HG03460 (cell line): ENCODE data around the gene GRM1.

Experiments
- ATAC-seq: cut with Tn5 transposase; IDR thresholded peaks from one replicate; pipeline ENCODE4 v1.9.1; 2021; ENCODE audit not compliant: unreplicated experiment

The GRM1 gene

DNA sequence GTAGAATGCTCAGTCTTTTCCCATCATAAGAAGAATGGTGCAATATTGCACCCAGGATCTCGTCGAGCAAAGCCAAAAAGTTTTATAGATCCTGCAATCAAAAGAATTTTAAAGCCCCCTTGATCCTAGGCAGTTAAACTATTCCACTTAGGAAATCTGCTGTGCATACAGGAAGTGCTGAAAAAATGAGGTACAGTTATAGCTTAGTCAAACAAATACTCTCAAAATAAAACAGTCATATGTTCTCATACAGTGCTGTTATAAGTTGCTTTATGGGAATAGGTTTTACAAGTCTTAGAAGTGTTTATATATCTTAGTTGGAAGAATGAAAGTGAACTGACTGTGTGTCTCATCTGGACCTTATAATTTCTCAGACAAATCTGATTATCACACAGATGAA is 282.2 kb downstream of the GRM1 start:
- ATAC-seq: no peak

DNA sequence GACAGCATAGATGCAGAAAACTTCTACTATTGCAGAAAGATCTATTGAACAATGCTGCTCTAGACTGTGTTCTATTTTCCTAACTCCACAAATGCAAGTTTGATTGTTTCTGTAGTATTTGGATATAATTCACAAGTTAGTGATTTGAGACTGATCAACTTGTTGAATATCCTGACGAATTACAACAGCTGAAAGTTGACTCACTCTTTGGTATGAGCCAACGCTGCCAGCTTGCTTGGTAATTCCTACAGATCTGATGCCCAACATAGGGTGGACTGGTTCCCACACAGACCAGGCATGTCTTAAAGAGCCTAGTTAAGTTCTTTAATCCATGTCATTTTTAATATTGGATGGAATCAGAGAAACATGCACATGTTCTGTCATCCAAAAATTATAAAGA is 283.7 kb downstream of the GRM1 start:
- no peak for ATAC-seq

DNA sequence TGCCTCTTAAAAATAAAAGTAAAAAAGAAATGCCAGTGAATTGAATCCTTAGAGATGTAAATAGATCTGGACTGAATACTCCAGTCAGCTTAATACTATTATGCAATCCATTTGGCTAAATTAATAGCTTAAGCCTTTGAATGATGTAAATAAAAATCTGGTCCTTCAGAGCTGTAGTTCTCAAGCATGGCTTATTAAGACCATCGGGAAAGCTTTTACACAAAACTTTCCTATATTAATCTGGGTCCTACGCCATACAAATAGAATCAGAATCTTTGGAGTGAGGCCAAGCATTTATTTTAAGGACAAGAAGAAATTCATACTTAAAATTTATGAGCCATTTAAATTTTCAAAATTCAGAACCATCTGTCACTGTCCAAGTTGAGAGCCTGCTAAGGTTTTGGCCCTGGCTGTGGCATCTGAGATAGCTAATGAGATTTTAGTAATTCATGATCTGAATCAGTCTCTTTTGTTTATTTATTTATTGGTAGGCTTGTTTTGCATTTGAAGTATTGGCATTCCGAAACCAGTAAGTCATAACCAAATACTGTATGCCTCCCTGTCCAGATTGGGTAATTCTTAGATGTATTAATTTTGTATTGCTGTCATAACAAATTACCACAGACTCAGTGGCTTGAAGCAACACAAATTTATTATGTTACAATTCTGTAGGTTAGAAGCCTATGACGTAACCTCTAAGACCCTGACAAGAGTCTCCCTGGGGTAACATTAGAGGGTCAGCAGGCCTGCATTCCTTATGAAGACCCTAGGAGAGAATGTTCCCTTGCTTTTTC is 286.7 kb downstream of the GRM1 start:
- no peak for ATAC-seq

DNA sequence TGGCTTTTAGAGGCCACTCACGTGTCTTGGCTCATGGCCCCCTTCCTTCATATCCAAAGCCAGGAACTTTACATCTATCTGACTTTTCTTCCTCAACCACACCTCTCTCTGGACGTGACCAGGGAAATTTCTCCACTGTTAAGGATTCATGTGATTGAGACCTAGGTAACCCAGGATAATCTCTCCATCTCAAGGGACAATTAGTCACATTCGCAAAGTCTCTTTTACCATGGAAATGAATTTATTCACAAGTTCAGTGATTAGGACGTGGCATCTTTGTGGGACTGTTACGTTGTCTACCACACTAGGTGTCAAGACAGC is 287.3 kb downstream of the GRM1 start:
- no peak for ATAC-seq

DNA sequence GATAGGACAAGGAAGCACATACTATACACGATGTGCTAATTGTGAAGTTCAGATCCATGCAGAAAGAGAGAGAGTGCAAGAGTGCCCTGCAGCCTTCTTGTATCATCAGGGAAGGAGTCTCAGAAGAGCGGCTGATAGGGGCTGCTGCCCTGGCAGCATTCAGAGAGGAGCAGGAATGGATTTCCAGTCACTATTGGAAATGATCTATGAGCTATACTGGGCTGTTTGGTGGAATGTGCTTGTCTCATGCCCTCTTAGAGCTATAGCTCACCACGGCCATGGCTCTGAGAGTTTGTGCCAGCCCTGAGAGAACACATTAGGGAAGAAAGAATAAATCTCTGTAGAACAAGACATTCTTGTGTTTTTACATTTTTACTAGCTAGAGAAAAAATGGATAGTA is 302.2 kb downstream of the GRM1 start:
- no peak for ATAC-seq

DNA sequence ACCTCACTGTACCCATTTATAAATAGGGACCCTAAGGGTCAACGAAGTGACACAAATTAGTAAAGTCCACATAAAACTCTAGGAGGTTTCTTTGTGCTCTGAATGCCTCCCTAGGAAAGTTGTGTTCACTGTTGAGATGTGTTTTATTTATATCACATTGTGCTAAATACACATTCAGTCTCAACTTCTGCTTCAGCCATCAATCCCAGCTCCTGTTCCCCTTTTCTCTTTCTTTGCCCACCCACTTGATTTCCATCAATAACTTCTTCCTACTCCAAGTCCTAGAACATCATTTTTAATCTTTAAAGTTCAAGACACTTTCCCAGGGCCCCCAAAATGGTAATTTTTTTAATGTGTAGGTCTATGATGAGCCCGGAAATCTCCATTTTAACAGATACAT is 306.5 kb downstream of the GRM1 start:
- no peak for ATAC-seq

DNA sequence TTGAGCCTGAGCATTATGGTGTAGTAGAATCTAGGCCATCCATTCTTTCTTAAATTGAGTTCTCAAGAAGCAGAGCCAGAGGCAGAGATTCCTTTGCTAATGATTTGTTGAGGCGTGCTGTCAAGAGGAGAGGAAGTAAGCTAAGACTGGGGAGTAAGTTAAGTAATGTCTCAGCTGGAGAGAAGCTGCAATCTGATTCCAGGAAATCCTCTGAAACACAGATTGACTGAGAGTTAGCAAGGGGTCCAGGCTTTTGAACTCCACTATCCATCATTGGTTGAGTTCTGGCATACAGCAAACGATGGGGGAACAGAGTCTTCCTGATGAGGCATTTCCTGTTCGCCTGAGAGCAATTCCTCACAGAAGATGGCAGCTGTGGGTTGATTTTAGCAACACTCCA is 307.3 kb downstream of the GRM1 start:
- ATAC-seq: no peak

DNA sequence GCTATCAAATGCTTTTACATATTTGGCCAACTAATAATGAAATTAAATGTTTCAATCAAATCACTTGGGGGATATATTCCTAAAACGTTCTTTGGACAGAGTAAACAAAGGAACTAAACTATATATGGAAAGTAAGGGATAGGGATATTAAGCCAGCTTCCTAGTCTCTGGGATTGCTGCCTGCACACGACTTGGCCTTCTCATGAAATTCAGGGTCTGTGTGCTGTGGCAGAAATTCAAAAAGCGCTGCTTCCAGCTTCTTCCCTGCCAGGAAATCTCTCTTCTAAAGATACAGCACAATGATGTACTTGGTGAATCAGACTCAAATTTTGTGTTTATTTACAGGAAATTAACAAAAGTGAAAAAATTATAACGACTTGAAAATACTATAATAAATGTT is 308.5 kb downstream of the GRM1 start:
- no peak for ATAC-seq

DNA sequence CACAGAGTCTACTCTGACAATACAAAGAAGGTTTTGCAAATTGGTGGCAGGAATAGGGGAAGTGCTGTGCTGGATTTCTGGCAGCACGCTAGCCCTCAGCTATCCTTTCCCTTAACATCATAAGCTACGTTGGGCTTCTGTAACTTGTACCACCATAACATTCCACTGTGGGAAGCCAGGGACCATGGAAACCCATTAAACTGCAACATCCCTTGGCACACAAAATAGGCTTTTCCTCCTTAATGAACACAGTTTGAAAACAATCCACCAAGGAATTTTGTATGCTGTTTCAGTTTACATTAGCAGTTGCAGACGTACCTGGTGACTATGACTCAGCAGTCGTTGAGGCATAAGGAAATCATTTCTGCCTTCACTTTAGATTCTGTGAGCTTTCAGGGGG is 310.9 kb downstream of the GRM1 start:
- ATAC-seq: no peak

DNA sequence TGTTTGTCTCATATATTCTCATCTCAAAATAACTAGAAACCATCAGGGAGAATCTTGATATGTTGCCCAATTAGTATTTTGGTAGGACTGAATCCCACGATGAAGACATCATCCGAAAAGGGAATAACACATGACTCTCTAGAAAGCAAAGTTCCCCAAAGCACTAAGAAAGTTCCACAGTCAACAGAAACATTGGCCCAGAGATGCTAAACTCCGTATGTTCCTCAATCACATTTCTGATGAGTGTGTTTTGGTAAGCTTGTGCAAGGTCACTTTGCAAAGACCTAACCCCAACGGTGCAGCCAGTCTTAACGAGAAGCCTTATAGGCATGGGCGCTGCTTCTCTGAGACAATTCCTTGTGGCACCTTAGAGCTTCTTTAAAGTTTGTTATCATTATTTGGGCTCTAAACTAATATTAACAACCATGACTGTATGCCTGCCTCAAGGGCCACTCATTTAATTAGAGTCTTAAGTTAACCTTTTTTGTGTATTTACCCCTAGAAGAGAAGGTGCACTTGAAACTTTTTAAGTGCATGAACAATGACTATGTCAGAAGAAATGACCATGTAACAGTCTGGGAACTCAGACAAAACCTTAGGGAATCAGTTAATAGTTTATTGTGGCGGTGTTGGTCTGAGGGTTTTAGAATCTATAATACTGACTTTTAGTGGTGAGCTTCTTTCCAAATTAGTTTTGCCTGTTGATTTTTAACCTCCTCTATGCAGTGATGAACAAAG is 312.8 kb downstream of the GRM1 start:
- ATAC-seq: no peak

DNA sequence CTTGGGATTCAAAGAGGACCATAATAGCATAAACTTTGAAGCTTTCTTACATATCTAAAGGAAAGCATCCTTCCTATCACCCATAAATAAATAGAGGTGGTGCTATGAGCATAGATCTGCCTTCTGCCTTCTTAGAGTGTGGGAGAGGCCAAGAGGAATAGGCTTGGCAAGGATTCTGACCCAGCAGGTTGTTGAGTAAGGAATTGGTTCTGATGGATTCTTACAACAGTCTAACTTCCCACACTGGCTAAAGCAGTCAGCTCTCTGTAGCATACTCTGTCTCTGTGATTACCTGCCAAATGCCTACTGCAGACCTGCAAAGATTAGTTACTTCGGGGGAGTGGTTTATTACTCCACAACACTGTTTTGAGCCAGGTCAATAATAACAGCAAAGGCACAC is 316.7 kb downstream of the GRM1 start:
- ATAC-seq: no peak

DNA sequence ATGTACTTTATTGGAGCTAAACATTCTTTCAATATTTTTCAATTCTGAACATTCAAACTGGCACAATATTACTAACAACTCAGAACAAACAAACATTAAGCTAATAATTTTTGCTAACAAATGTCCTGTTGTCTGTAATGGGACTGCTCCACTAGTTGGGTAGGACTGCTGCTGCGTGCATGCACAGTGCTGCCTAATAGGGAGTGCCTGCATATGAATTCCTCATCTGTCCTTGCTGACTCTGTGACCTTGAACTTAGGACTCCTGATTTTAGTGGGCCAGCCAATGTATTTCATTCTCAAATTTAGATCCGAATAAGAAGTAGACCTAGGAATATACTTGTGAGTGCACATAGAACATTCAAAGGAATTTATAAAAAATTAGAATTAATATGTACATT is 318.2 kb downstream of the GRM1 start:
- no peak for ATAC-seq

DNA sequence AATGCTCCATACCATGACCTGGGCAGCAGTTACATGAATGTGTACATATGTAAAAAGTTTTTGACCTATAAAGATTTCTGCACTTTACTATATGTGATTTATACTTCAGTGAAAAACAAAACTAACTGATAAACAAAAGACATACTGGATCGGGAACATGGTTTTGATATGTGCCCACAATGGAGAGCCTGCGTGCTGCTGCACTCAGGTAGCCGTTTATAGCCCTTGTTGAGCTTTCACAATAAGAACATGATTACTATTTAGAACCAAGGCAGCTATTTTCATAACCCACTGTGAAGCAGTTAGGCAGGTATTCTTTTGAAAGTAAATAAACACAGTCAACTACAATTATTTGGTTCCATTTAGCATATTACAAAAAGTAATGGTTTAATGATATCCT is 318.8 kb downstream of the GRM1 start:
- ATAC-seq: no peak

DNA sequence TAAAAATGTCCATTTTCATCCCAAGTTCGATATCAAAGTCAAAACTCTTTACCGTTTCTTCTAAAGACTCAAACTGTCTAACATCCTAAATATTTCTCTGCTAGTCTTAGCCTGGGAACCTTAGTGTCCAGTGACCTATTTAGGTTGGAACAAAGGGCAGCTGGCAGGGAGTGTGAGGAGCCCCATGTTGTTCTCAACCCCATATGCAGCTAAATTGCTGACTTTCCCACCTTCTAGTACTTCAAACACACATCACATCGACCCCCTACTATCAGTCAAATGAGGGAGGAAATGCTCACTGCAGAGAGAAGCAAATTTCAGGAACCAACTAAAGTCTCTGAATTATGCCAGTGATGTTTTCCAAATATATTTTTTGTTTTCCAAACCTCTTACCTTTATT is 322.2 kb downstream of the GRM1 start:
- ATAC-seq: no peak

DNA sequence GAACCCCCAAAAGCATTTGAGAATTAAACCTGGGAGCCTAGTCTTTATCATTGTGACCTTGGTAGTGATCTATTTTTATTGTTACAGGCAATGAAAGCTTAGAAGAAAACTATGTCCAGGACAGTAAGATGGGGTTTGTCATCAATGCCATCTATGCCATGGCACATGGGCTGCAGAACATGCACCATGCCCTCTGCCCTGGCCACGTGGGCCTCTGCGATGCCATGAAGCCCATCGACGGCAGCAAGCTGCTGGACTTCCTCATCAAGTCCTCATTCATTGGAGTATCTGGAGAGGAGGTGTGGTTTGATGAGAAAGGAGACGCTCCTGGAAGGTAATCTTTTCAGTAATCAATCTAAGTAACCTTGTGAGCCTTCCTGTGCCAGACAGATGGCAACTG is 323.3 kb downstream of the GRM1 start:
- ATAC-seq: no peak

DNA sequence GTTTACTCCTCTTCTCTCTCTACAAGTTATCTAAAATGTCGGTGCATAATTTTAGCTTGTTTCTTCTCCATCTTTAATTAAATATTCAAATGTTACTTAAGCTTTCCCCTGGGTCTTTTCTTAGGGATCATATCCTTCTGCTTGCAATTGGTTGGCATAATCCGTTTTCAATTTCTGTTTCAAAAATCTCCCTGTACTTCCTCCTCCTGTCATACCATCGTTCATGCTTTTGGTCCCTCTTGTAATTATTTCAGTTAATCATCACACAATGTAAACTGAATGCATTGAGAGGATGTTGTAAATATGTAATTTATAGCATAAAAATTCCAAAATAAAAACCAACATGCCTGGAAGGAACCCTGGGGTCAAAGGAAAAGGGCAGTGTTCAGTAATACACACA is 325.6 kb downstream of the GRM1 start:
- ATAC-seq: no peak

DNA sequence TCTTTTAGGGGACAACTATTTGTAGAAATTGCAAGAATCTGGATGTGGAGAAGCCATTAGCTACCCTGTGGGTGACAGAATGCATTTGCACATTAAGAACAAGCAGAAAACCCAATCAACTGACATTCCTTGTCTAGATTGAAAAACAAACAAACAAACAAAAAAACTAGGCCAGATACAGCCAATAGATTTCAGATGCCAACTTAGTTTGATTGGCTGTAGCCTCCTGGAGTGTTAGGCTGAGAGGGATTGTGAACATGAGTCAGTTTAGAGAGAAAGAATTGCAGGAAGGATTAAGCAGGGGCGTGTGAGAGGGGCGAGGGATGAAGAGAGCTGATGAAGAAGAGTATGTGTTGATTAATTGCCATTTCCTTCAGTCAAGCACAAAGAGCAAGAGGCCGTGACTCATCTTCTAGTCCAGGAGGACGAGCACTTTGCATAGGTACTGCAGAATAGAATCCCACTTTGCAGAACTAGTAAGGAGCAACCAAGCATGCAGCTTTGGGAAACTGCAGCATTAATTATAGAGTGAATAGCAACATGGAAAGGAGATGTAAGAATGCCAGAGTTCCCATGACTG is 326.7 kb downstream of the GRM1 start:
- no peak for ATAC-seq

DNA sequence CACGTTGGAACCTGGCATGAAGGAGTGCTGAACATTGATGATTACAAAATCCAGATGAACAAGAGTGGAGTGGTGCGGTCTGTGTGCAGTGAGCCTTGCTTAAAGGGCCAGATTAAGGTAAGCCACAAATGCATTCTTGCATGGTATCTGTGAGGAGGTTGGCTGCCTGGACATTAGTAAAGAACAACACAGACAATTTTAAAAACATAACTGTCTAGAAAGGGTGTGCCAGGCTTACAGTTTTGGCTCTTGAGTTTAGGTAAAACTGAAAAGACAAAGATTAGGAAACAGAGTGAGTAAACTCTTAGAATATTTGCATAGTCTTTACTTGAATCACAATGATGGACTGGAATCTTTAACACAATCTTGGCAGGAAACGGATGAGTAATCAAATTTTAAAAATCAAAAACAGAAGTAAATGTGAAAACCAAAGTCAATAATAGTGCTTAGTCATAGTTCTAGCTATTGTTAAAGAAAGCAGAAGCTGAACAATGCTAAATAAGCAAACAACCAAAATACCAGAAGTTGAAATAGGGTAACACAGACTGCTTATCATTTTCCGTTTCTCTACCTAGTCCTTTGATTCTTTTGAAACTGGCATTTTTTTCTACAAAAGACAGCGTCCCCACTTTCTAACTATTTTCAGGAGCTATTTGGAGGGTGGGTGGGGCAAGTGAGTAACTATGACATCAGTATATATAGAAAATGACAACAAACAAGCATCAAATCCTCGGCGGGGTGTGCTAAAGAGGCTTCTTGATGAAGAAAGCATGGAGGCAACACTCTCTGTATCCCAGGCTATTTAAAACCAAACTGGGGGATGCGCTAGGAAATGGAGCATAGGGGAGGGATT is 328.9 kb downstream of the GRM1 start:
- ATAC-seq: peak; percentile 52

DNA sequence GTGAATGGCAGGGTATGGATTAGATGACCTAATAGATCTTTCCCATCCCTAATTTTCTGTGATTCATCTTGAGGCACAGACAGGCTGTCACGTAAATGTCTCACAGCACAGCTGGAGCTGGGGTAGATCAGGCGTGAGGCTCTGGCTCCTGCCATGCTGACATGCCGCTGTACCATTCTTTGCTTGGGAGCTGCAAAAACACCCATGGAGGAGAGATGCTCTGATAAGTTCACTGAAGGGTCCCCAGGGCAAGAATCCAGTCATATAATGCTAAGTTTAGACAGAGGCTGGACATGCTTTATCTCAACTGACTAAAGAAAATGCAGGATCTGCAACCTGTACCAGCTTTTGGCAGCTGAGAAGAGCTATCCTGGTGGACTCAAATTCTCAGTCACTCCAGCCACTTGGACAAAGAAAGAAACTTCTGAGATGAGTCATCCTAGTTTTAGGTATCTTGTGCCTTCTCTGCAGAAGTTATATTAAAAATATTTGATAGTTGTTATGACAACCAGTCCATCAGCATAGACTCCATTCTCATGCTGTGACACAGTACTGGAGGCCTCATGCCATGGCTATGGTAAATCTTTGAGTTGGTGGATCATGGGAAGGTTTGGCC is 329.7 kb downstream of the GRM1 start:
- ATAC-seq: no peak

DNA sequence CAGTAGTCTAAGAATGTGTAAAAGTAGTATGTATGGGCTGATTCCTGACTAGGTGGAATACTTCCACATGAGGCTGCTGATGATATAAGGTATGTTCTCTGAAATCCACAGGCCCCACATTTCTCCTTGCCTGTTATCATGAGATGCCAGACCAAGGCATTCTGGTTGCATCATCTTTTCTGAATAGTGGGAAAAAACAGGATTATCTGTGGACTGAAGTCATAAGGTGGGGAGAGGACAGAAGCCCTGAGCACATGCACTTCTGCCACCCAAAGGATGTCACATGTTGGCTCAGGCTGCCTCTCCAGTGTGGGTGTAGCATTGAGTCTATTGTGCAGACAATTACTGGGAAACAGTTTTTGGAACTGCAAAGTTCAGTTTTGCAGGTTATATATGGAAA is 330.3 kb downstream of the GRM1 start:
- no peak for ATAC-seq
